A673 (cell line): ENCODE results near the gene RCBTB1. TPM values are rescaled to one million over a fixed set of nuclear protein-coding genes. Genes with fewer than 3 reads are reported as not detected.

ENCODE experiments used
- BruUV-seq: library from RNA; stranded (reverse); fragments of 400-500 nt; replicated peaks from 2 replicates; lab custom pipeline; 2021; lab: Mats Ljungman, UMichigan
- CTCF ChIA-PET: fragments of 300-600 bp; sonication (Branson Sonifier 250); formaldehyde crosslinking; loops from one replicate; lab custom pipeline; 2022; ENCODE audit warnings: antibody characterized with exemption; lab: Charles Lee
- POLR2A ChIA-PET: fragments of 300-600 bp; sonication (Branson Sonifier 250); formaldehyde crosslinking; loops from one replicate; lab custom pipeline; 2022; ENCODE audit warnings: antibody characterized with exemption; ENCODE audit not compliant: low non-redundant PET; lab: Charles Lee
- DNase-seq: peaks from one replicate; pipeline ENCODE4 v3.0.0-alpha.2; 2015; ENCODE audit warnings: low spot score
- H3K27ac ChIP-seq: fragments of 200-600 bp; sonication (generic); 2 replicates; pipeline ENCODE4 v1.5.1; 2016; ENCODE audit warnings: mixed run types, low read depth, mild to moderate bottlenecking, mixed read lengths, antibody characterized with exemption, low read length; ENCODE audit not compliant: poor library complexity, severe bottlenecking
- H3K27me3 ChIP-seq: fragments of 200-600 bp; sonication (generic); replicated peaks from 2 replicates; pipeline ENCODE4 v1.6.1; 2017; ENCODE audit warnings: mixed run types, low read depth, mild to moderate bottlenecking, mixed read lengths, antibody characterized with exemption, low read length; ENCODE audit not compliant: insufficient read depth, poor library complexity
- H3K36me3 ChIP-seq: fragments of 200-600 bp; sonication (generic); 2 replicates; pipeline ENCODE4 v1.6.1; 2016; ENCODE audit warnings: mixed run types, mild to moderate bottlenecking, mixed read lengths, antibody characterized with exemption, low read length; ENCODE audit not compliant: insufficient read depth, poor library complexity, severe bottlenecking
- H3K4me1 ChIP-seq: fragments of 200-600 bp; sonication (generic); 2 replicates; pipeline ENCODE4 v1.6.1; 2017; ENCODE audit warnings: mixed run types, mild to moderate bottlenecking, mixed read lengths, antibody characterized with exemption, low read length; ENCODE audit not compliant: insufficient read depth, poor library complexity, severe bottlenecking
- H3K4me3 ChIP-seq: fragments of 200-600 bp; sonication (generic); 2 replicates; pipeline ENCODE4 v1.5.1; 2016; ENCODE audit warnings: low read depth, mixed run types, mild to moderate bottlenecking, mixed read lengths, low read length; ENCODE audit not compliant: poor library complexity, severe bottlenecking
- H3K9me3 ChIP-seq: fragments of 200-600 bp; sonication (generic); 2 replicates; pipeline ENCODE4 v1.6.1; 2016; ENCODE audit warnings: mixed run types, low read depth, mild to moderate bottlenecking, mixed read lengths, antibody characterized with exemption, low read length; ENCODE audit not compliant: poor library complexity, severe bottlenecking
- EZH2 ChIP-seq: fragments of 200-600 bp; sonication (generic); IDR thresholded peaks from 2 replicates; pipeline ENCODE4 v1.6.1; 2017; ENCODE audit warnings: borderline replicate concordance, low read depth, mild to moderate bottlenecking, mixed read lengths, antibody characterized with exemption, low read length; ENCODE audit not compliant: poor library complexity, severe bottlenecking
- intact Hi-C: fragments of 100-400 bp; cut with micrococcal nuclease; formaldehyde crosslinking; loops from one replicate; pipeline ENCODE4 v1.10.0; 2022; ENCODE audit not compliant: unreplicated experiment
- total RNA-seq: library from RNA; stranded (reverse); gene quantifications from 2 replicates; pipeline ENCODE4 v1.2.3, GENCODE V29; 2021
- TF ChIP-seq, protein P1 (sequence below): fragments of 300-800, 200-600 bp; sonication (generic); conservative IDR thresholded peaks from 2 replicates; pipeline ENCODE4 v1.5.1; 2017; ENCODE audit warnings: low read depth, mild to moderate bottlenecking, antibody characterized with exemption, low read length, moderate library complexity, mixed read lengths

The RCBTB1 gene
- total RNA-seq, 1 experiment from 2014 or later, result 12.7 TPM

DNA sequence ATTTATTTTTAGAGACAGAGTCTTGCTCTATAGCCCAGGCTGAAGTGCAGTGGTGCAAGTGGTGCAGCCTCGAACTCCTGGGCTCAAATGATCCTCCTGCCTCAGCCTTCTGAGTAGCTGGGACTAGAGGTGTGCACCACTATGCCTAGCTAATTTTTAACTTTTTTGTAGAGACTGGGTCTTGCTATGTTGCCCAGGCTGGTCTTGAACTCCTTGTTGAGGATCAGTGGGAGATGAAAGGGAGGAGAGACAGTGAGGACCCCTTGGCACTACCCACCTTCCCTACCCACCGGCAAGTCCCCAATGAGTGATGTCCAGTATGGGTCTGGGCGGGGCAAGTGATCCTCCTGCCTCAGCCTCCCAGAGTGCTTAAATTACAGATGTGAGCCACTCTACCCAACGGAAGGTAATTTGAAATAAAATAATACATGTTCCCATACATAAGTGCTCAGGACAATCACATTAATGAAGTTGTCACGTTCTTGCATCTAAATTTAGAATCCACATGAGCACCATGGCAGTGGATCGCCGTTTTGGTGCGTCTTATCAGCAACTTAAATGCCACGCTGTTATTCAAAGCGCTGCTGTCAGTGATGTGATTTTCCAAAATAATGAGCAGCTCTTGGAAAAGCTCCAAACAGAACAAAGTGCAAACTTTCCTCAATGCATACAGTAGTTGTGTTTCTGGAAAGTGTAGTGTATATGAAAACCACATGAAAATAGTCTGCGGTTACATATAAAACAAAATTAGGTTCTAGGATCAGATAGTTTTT, 37.0 kb upstream of the RCBTB1 start:
- intact Hi-C loops, result no loop called here
- H3K27me3 ChIP-seq, result no peaks in the 10 kb centered on the region
- no peak overlapping the region for H3K4me3 ChIP-seq
- no peaks in the 10 kb centered on the region for H3K4me1 ChIP-seq
- TF ChIP-seq, protein P1, sequence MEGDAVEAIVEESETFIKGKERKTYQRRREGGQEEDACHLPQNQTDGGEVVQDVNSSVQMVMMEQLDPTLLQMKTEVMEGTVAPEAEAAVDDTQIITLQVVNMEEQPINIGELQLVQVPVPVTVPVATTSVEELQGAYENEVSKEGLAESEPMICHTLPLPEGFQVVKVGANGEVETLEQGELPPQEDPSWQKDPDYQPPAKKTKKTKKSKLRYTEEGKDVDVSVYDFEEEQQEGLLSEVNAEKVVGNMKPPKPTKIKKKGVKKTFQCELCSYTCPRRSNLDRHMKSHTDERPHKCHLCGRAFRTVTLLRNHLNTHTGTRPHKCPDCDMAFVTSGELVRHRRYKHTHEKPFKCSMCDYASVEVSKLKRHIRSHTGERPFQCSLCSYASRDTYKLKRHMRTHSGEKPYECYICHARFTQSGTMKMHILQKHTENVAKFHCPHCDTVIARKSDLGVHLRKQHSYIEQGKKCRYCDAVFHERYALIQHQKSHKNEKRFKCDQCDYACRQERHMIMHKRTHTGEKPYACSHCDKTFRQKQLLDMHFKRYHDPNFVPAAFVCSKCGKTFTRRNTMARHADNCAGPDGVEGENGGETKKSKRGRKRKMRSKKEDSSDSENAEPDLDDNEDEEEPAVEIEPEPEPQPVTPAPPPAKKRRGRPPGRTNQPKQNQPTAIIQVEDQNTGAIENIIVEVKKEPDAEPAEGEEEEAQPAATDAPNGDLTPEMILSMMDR, result no peak
- no peak for TF ChIP-seq EZH2
- CTCF ChIA-PET, result no interaction called here
- no peak overlapping the region for H3K27ac ChIP-seq
- BruUV-seq, result no TSS peak
- no peak for DNase-seq
- H3K9me3 ChIP-seq, result no peaks in the 10 kb centered on the region
- no peaks in the 10 kb centered on the region for H3K36me3 ChIP-seq
- POLR2A ChIA-PET, result interaction anchor here (0.6 kb wide), 1 partner anchor 519 kb away, joined by 3 read pairs; no protein-coding TSS in a partner anchor

DNA sequence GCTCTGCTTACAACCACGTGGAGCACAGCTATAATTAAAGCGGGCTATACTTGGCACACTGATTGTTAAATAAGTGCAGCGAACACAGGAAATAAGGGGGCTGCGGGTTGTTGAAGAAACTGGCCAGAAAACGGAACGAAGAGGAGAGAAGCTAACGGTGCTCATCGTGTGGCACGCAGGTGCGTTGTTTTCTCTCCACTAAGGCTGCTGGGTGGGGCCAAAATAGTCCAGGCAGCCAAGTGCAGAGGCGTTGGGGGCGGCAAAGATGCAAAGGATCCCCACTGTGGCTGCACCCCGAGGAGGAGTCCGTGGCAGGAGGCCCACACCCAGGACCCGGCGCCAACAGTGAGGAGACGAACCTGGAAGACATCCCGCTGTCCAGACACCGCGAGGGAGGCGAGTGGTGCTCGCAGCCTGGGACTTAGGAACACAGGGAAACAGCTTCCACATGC, 34.8 kb upstream of the RCBTB1 start:
- Histone ChIP-seq H3K36me3 (no peaks in the 10 kb centered on the region), H3K9me3 (no peaks in the 10 kb centered on the region), H3K27me3 (no peaks in the 10 kb centered on the region), H3K4me3 (peak overlapping the region; percentile 34), H3K4me1 (no peaks in the 10 kb centered on the region), H3K27ac (no peak overlapping the region)
- DNase-seq, result no peak
- ChIA-PET CTCF (no interaction called here), POLR2A (interaction anchor here (0.7 kb wide), 1 partner anchor 1058 kb away, joined by 3 read pairs; no protein-coding TSS in a partner anchor)
- TF ChIP-seq EZH2, result no peak
- TF ChIP-seq, protein P1, result no peak
- no TSS peak for BruUV-seq
- intact Hi-C loops, result no loop called here

DNA sequence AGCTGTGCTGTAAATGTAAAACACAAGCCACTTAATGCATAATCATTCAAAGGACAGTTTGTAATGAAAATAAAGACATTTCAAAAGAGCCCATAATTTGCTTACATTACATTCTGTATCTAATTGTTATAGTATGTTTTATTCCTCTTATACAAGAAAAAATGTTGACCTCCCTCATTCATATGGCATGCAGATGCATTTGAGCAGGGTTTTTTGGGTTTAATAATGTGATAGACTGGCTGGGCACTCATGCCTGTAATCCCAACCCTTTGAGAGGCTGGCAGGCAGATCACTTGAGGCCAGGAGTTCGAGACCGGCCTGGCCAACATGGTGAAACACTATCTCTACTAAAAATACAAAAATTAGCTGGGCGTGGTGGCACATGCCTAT, 31.3 kb upstream of the RCBTB1 start:
- H3K9me3 ChIP-seq, result no peaks in the 10 kb centered on the region
- no peak overlapping the region for H3K4me3 ChIP-seq
- H3K36me3 ChIP-seq, result no peaks in the 10 kb centered on the region
- H3K27me3 ChIP-seq, result no peaks in the 10 kb centered on the region
- no peak overlapping the region for H3K27ac ChIP-seq
- BruUV-seq, result no TSS peak
- intact Hi-C loops, result no loop called here
- no peak for DNase-seq
- ChIA-PET CTCF (no interaction called here), POLR2A (no interaction called here)
- TF ChIP-seq EZH2, result no peak
- TF ChIP-seq, protein P1, result no peak
- no peaks in the 10 kb centered on the region for H3K4me1 ChIP-seq
